ENCODE measurements around the gene GAS7. TPM values are rescaled to one million over a fixed set of nuclear protein-coding genes. Genes with fewer than 3 reads are reported as not detected.
A peak's percentile ranks its signal among the peaks of the same experiment; 100 is the strongest.

The GAS7 gene
- total and polyA plus RNA-seq, 9 donors, result 7.1 to 48.0 (median 24.2) TPM

DNA sequence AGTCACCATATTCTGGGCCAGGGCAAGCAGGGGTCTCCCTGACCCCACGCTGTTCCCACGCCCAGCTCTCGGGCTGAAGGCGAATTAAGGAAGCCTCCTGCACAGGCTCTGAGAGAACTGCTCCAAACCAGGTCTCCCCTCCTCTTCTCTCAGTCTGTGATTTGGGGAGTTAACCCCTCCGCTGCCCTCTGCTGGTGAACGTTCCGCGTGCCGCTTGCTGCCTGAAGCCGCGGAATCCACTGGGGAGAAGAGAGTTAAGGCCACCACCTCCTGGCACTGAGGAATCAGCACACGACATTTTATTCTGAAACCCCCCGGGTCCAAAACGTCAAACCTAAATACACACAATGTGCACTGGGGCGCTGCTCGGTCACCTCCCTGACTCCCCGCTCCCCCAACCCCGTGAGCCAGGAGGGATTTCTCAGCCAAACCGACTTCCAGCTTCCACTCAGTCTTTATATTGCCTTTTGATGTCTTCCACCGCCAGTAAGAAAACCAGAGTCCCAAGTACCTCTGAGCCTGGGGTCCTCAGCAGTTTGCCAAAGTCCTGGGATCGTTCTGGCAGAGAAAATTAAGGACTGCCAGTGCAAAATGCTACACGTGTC lies 238.9 kb downstream of the GAS7 start:
- Histone ChIP-seq H3K4me3 (no peak overlapping the region), H3K4me1 (ENCODE audit: insufficient read depth) (no peaks in the 10 kb centered on the region), H3K27ac (no peak overlapping the region), H3K9me3 (no peaks in the 10 kb centered on the region), H3K36me3 (no peaks in the 10 kb centered on the region), H3K27me3 (no peaks in the 10 kb centered on the region)
- intact Hi-C loops (cut with DNase I), result loop anchor here in 1 of 4 donors (10.0 kb wide), 1 partner anchor 655 kb away; no protein-coding TSS in a partner anchor
- peak; percentile 29 to 71 (median 60) for DNase-seq
- TF ChIP-seq, protein P1, sequence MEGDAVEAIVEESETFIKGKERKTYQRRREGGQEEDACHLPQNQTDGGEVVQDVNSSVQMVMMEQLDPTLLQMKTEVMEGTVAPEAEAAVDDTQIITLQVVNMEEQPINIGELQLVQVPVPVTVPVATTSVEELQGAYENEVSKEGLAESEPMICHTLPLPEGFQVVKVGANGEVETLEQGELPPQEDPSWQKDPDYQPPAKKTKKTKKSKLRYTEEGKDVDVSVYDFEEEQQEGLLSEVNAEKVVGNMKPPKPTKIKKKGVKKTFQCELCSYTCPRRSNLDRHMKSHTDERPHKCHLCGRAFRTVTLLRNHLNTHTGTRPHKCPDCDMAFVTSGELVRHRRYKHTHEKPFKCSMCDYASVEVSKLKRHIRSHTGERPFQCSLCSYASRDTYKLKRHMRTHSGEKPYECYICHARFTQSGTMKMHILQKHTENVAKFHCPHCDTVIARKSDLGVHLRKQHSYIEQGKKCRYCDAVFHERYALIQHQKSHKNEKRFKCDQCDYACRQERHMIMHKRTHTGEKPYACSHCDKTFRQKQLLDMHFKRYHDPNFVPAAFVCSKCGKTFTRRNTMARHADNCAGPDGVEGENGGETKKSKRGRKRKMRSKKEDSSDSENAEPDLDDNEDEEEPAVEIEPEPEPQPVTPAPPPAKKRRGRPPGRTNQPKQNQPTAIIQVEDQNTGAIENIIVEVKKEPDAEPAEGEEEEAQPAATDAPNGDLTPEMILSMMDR (IDR thresholded peaks at IDR 0.05), result peak; percentile 7 to 46 (median 35)
- no peak for TF ChIP-seq POLR2A (IDR thresholded peaks at IDR 0.05)
- 4 to 9% (median 5%) methylated on average over 21 to 22 of the region's 22 CpGs for WGBS, 3 donors

DNA sequence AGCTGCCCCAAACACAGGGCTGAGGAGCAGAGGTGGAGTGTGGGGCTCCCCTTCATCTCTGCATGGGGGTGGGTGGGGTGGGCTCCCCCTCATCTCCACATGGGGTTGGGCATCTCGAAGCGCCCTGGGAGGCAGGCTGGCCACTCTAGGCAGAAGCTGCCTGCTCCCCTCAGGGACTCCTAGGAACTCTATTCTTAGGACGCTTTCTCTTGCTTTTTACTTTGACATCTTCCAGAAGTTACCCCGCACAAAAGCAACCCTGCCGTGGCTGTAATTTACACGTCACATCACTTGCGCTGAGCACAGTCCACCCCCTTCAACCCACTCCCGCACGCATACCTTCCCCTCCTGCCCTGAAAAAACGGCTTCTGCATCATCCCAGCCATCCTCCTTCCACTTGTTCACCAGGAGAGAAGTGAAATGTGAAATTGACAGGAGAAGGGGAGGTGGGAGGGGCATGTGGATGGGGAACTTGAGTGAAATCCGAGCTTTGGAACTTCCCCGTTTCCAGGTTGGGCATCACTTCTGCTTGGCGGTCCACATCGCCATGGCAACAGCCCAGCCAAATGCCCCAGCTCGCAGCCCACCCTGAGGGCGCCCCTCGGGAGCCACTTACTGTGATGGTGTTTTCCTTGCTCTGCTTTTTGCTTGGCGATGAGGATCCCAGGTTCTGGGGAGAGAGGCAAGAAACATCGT lies 239.7 kb downstream of the GAS7 start:
- Histone ChIP-seq H3K36me3 (no peaks in the 10 kb centered on the region), H3K4me1 (ENCODE audit: insufficient read depth) (no peaks in the 10 kb centered on the region), H3K4me3 (no peak overlapping the region), H3K27me3 (no peaks in the 10 kb centered on the region), H3K27ac (no peak overlapping the region), H3K9me3 (no peaks in the 10 kb centered on the region)
- TF ChIP-seq, protein P1 (IDR thresholded peaks at IDR 0.05), result no peak
- no peak for TF ChIP-seq POLR2A (IDR thresholded peaks at IDR 0.05)
- TF ChIP-seq EP300 (IDR thresholded peaks at IDR 0.05), result no peak
- intact Hi-C loops (cut with DNase I), result loop anchor here in 1 of 4 donors (10.0 kb wide), 1 partner anchor 656 kb away; no protein-coding TSS in a partner anchor
- WGBS, 3 donors, result 46 to 55% (median 47%) methylated on average over 19 of the region's 19 CpGs
- no peak for DNase-seq

DNA sequence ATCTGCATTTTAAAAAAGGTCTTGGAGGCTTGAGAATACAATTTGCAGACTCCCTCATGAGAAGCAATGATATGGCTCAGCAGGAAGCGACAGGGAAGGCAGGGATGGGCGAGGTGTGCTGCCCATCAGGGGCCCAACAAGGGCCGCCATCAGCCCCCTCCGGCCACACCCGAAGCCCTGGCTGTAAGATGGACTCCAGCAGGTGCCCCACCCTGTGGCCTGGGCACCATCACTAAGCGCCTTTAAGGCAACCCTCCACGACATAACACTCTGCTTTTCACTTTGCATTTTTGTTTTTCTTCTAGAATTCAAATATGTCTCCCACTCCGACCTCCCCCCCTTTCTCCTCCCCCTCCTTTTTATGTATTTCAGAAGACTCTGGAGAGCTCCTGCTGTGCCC lies 241.2 kb downstream of the GAS7 start:
- Histone ChIP-seq H3K4me3 (no peak overlapping the region), H3K4me1 (ENCODE audit: insufficient read depth) (no peaks in the 10 kb centered on the region), H3K36me3 (no peaks in the 10 kb centered on the region), H3K27me3 (no peaks in the 10 kb centered on the region), H3K27ac (no peak overlapping the region), H3K9me3 (no peaks in the 10 kb centered on the region)
- DNase-seq, result no peak
- WGBS, 3 donors, result 87 to 91% (median 90%) methylated on average over 8 of the region's 8 CpGs
- intact Hi-C loops (cut with DNase I), result loop anchor here in 1 of 4 donors (10.0 kb wide), 1 partner anchor 658 kb away; no protein-coding TSS in a partner anchor
- no peak for TF ChIP-seq EP300 (IDR thresholded peaks at IDR 0.05)
- TF ChIP-seq, protein P1 (IDR thresholded peaks at IDR 0.05), result no peak
- no peak for TF ChIP-seq POLR2A (IDR thresholded peaks at IDR 0.05)

DNA sequence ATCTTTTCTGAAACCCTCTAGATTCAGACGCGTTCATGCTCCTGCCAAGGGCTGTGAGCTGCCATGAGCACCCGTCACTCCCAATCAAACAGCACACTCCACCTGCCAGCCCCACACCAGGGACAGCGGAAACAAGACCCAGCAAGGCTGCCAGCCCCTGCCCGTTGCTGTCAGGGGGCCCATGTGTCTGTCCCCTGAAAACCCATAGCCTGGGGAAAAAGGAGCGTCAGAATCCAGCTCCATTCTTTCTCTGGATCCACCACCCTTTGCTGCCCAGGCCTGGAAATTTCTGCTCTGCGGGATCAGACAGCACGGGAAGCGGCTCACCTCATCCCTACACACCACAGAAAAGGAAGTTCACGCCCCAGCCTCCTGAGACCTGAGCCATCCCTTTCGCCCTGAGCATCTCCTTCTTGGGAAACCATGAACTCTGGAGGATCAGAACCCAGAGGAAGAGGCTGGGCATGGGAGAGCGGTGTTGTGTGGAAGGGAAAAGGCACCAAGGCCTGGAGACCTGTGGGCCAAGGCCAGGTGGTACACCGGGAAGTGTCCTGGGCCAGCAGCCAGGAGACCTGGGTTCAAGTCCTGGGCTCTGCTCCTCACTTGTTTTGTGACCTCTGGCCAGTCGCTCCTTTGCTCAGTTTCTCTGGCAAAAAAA lies 241.8 kb downstream of the GAS7 start:
- H3K4me3 ChIP-seq, result no peak overlapping the region
- H3K27me3 ChIP-seq, result no peaks in the 10 kb centered on the region
- intact Hi-C loops (cut with DNase I), result loop anchor here in 1 of 4 donors (10.0 kb wide), 1 partner anchor 658 kb away; no protein-coding TSS in a partner anchor
- TF ChIP-seq, protein P1 (IDR thresholded peaks at IDR 0.05), result no peak
- no peak for TF ChIP-seq POLR2A (IDR thresholded peaks at IDR 0.05)
- no peak for TF ChIP-seq EP300 (IDR thresholded peaks at IDR 0.05)
- no peaks in the 10 kb centered on the region for H3K9me3 ChIP-seq
- H3K36me3 ChIP-seq, result no peaks in the 10 kb centered on the region
- WGBS, 3 donors, result 71 to 82% (median 75%) methylated on average over 14 of the region's 14 CpGs
- H3K4me1 ChIP-seq (ENCODE audit: insufficient read depth), result no peaks in the 10 kb centered on the region
- H3K27ac ChIP-seq, result no peak overlapping the region
- no peak for DNase-seq
